ENCODE measurements around the gene CORO2B. TPM values are rescaled to one million over a fixed set of nuclear protein-coding genes. Genes with fewer than 3 reads are reported as not detected.

Gene CORO2B
- 2.7 to 4.2 TPM (median 3.3 TPM) in 5 replicates for total RNA-seq (2022; extraction: Qiagen RNA extraction)

DNA sequence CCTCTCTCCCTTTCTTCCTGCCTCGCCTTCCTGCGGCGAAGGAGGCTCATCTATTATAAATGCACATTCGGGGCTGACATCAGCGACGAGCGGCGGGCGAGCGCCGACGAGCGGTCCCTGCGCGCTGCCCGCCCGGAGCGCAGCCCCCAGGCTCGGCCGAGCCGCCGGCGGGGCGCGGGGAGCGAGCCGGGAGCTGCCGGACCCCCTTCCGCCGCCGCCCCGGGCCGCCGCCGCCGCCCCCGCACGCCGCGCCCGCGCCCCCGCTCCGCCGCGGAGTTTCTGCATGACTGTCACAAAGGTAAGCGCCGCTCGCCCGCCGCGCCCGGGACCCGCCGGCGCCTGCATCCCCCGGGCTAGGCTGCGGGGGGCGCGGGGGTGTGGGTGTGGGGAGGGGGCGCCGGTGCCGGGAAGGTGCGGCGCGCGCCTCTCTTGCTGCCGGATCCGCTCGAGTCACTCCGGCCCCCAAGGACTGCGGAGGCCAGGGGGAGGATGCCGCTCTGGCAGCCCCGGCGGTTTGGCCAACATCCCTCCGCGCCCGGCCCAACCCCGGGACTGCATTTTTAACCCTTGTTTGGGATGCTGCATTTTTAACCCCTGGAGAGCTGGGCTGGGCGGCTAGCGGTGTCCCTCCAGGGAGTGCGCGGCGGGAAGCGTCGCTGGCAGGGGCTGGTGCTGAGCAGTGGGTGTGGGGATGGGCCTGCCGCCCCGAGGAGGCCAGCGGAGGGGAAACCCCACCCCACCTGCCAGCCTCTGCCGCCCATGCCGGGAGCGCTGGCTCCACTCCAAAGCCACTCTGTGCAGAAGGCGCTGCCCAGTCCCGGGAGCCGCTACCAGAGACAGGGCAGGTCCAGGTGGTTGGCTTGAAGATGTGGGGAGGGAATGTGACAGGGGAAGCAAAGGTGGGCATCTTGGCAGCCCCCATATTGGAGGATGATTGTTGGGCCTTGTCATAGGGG is at the start of gene CORO2B:
CORO2B (plus strand) TSS at position 14 of the 956 bp plus-strand sequence; CDS start at position 284, 270 bp downstream.

Other genes with a start within 250 kb of the CORO2B start
- gene ITGA11, start 146.8 kb upstream of the CORO2B start, total RNA-seq (2022; extraction: Qiagen RNA extraction), result 2.7 to 7.5 TPM (median 4.6 TPM) in 5 replicates
- gene ANP32A, start 241.9 kb downstream of the CORO2B start, total RNA-seq (2022; extraction: Qiagen RNA extraction), result 249 to 333 TPM (median 269 TPM) in 5 replicates

All from A549 treated with Hydrocortisone at 1 μM for 4 hours (cell line).